Endothelial cell of umbilical vein (primary cell): ENCODE results near the gene KIF6. TPM values are rescaled to one million over a fixed set of nuclear protein-coding genes. Genes with fewer than 3 reads are reported as not detected.

ENCODE experiments used
- BruUV-seq: library from RNA; stranded (reverse); fragments of 400-500 nt; replicated peaks from 2 replicates; lab custom pipeline; 2021; lab: Mats Ljungman, UMichigan
- CTCF ChIA-PET: fragments of 300-600, 350-600 bp; sonication (Branson Sonifier 250); formaldehyde crosslinking; loops from one replicate; lab custom pipeline; 2021; ENCODE audit warnings: antibody characterized with exemption, inconsistent platforms; lab: Charles Lee
- POLR2A ChIA-PET: fragments of 300-600, 350-600 bp; sonication (Branson Sonifier 250); formaldehyde crosslinking; loops from one replicate; lab custom pipeline; 2021; ENCODE audit warnings: antibody characterized with exemption, inconsistent platforms; lab: Charles Lee
- DNase-seq: peaks from one replicate; pipeline ENCODE4 v3.0.0-alpha.2; 2011; ENCODE audit warnings: low read depth, low spot score
- FAIRE-seq: peaks from 2 replicates; lab custom pipeline; 2011; peaks lifted over from hg19 to GRCh38; lab: Jason Lieb, UNC
- H2AFZ ChIP-seq: 2 replicates; pipeline ENCODE4 v1.6.0; 2012; ENCODE audit warnings: low read depth, low read length, control low read depth, inconsistent platforms
- H3K27ac ChIP-seq: 2 replicates; pipeline ENCODE4 v1.5.1; 2011; ENCODE audit warnings: low read depth, mild to moderate bottlenecking, control low read depth, low read length, moderate library complexity; ENCODE audit not compliant: insufficient read depth
- H3K27me3 ChIP-seq, 2 experiments: 2 replicates each; pipeline versions ENCODE4 v1.6.0 to v1.6.1; 2011; ENCODE audit warnings: low read length in 2 of 2, mixed read lengths in 1 of 2; ENCODE audit not compliant: control insufficient read depth in 2 of 2, insufficient read depth in 2 of 2
- H3K36me3 ChIP-seq, 2 experiments: 2 replicates in 1 of 2; 3 replicates in 1 of 2; pipeline ENCODE4 v1.5.1; 2011; ENCODE audit warnings: low read length in 2 of 2, mild to moderate bottlenecking in 1 of 2, moderate library complexity in 1 of 2; ENCODE audit not compliant: control insufficient read depth in 2 of 2, insufficient read depth in 2 of 2; ENCODE audit errors: extremely low read depth in 1 of 2
- H3K4me1 ChIP-seq: 3 replicates; pipeline ENCODE4 v1.5.1; 2011; ENCODE audit warnings: mild to moderate bottlenecking, low read length; ENCODE audit not compliant: control insufficient read depth, insufficient read depth; ENCODE audit errors: extremely low read depth
- H3K4me2 ChIP-seq: 2 replicates; pipeline ENCODE4 v1.6.1; 2011; ENCODE audit warnings: low read length, control low read depth, mixed read lengths; ENCODE audit not compliant: insufficient read depth
- H3K4me3 ChIP-seq, 3 experiments: fragments of 200-600 bp in 1 of 3; sonication (generic), shearing (Covaris generic) in 1 of 3; replicated peaks in 1 of 3; 2 replicates each; pipeline ENCODE4 v1.5.1; 2011 to 2016; ENCODE audit warnings: control low read depth in 3 of 3, low read length in 3 of 3, mild to moderate bottlenecking in 2 of 3, inconsistent platforms in 1 of 3, low read depth in 1 of 3, moderate library complexity in 1 of 3; ENCODE audit not compliant: insufficient read depth in 1 of 3
- H3K79me2 ChIP-seq: 2 replicates; pipeline ENCODE4 v1.6.0; 2012; ENCODE audit warnings: low read length, inconsistent platforms; ENCODE audit not compliant: control insufficient read depth, insufficient read depth
- H3K9ac ChIP-seq: replicated peaks from 2 replicates; pipeline ENCODE3; 2011; ENCODE audit warnings: low read length, control low read depth; ENCODE audit not compliant: insufficient read depth; ENCODE audit errors: extremely low read depth
- H3K9me1 ChIP-seq: replicated peaks from 3 replicates; pipeline ENCODE4 v1.6.0; 2011; ENCODE audit warnings: mild to moderate bottlenecking, low read length; ENCODE audit not compliant: control insufficient read depth, insufficient read depth; ENCODE audit errors: extremely low read depth
- H3K9me3 ChIP-seq: replicated peaks from 2 replicates; pipeline ENCODE4 v1.5.1; 2012; ENCODE audit warnings: low read length, inconsistent platforms; ENCODE audit not compliant: control insufficient read depth, insufficient read depth
- H4K20me1 ChIP-seq: replicated peaks from 2 replicates; pipeline ENCODE3; 2011; ENCODE audit warnings: mild to moderate bottlenecking, low read length; ENCODE audit not compliant: control insufficient read depth, insufficient read depth; ENCODE audit errors: extremely low read depth
- EZH2 ChIP-seq: IDR thresholded peaks from 2 replicates; pipeline ENCODE4 v1.6.1; 2012; ENCODE audit warnings: borderline replicate concordance, low read depth, mild to moderate bottlenecking, moderate library complexity, low read length, inconsistent platforms; ENCODE audit not compliant: severe bottlenecking
- FOS ChIP-seq: IDR thresholded peaks from 2 replicates; pipeline ENCODE4 v1.6.1; 2011; ENCODE audit warnings: mild to moderate bottlenecking, low read length, moderate library complexity, borderline replicate concordance; ENCODE audit not compliant: insufficient read depth
- GATA2 ChIP-seq: IDR thresholded peaks from 2 replicates; pipeline ENCODE4 v1.7.0; 2011; ENCODE audit warnings: low read depth, mild to moderate bottlenecking, moderate library complexity, mixed read lengths, low read length; ENCODE audit not compliant: insufficient read length, insufficient read depth
- JUN ChIP-seq: IDR thresholded peaks from 2 replicates; pipeline ENCODE4 v1.6.1; 2011; ENCODE audit warnings: borderline replicate concordance, low read depth; ENCODE audit not compliant: insufficient read length, insufficient read depth
- MYC ChIP-seq: IDR thresholded peaks from one replicate; pipeline ENCODE4 v1.6.1; 2011; ENCODE audit warnings: mild to moderate bottlenecking, low read depth, low read length
- POLR2A ChIP-seq: IDR thresholded peaks from 2 replicates; pipeline ENCODE4 v1.6.1; 2012; ENCODE audit warnings: low read depth, mild to moderate bottlenecking, control low read depth, low read length
- POLR2AphosphoS5 ChIP-seq: IDR thresholded peaks from 2 replicates; pipeline ENCODE4 v1.6.1; 2012; ENCODE audit warnings: low read depth, mild to moderate bottlenecking, control low read depth, low read length, moderate library complexity; ENCODE audit not compliant: insufficient read depth
- dilution Hi-C: fragments of 300-500 bp; cut with MboI; formaldehyde crosslinking; loops from one replicate; pipeline ENCODE4 v1.15.0; 2019; ENCODE audit warnings: low sequenced_read_pairs; ENCODE audit not compliant: extremely low pct_ligation_motif_present
- intact Hi-C: fragments of 100-400 bp; cut with micrococcal nuclease; formaldehyde crosslinking; loops from one replicate; pipeline ENCODE4 v1.10.0; 2022
- polyA plus RNA-seq, 4 experiments: library from polyadenylated mRNA; depleted of rRNA in 3 of 4; stranded (reverse) in 3 of 4; unstranded in 1 of 4; fragments of >200 nt; gene quantifications; 2 replicates each; pipeline versions ENCODE4 v1.2.1 to v1.2.3, GENCODE V29; 2011 to 2012; ENCODE audit warnings: missing spikeins in 1 of 4
- total RNA-seq: library from RNA; stranded (reverse); gene quantifications from 2 replicates; pipeline ENCODE4 v1.2.3, GENCODE V29; 2021
- TF ChIP-seq, protein P1 (sequence below), 2 donors: IDR thresholded peaks; 1 replicate in 1 of 2; 2 replicates in 1 of 2; pipeline ENCODE4 v1.5.1; 2011; ENCODE audit warnings: low read length in 2 of 2, mild to moderate bottlenecking in 2 of 2, moderate library complexity in 2 of 2, control low read depth in 1 of 2, inconsistent platforms in 1 of 2, low read depth in 1 of 2; ENCODE audit not compliant: insufficient read depth in 1 of 2; ENCODE audit errors: extremely low read depth in 1 of 2
- TF ChIP-seq, protein P2 (sequence below): IDR thresholded peaks from 2 replicates; pipeline ENCODE4 v1.6.1; 2011; ENCODE audit not compliant: insufficient read depth, insufficient read length

Gene KIF6
- total and polyA plus RNA-seq, 2 donors (not counting 3 experiments of a cell fraction or from before 2014, with no cell fraction given), result not detected

DNA sequence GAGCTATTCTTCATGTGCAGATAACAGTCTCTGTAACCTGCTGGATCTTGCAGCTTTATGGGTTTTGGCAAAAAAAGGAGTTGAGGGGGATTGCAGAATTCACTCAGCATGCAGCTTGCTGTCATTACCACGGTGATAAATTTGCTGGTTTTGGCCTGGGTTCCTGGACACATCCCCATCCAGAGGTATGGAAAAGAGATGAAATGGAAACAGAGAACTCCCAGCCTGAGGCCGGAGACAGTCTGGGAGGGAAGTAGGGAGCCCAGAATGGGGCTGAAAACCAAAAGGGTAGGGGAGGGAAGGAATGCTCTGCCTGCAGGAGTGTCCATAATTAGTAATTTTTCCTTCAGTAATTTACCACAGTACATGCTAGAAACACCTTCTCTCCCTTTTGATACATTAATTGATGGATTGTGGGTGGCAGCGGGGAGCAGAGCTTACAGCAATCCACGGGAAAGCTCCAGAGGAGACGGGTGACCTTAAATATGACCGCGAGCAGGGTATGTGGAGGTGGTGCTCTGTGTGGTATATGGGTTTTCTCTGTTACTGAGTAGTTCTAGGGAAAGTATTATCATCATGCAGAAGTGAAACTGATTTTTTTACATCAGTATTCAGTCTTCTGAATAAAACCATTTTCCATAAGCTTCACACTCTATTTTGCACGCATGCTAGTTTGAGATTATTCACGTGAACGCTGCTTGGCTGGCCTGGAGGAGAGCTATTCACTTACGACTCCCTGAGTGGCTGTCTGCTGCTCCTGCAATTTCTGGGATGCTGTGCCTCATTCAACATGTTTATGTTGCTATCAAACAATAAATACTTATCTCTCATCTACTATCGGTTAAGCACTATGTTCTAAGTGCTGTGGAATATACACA, 336.4 kb downstream of the KIF6 start:
- POLR2A ChIA-PET, result no interaction called here
- intact Hi-C loops, result no loop called here
- no peak overlapping the region for H3K27ac ChIP-seq
- DNase-seq (no peak), FAIRE-seq (no peak)
- H3K4me2 ChIP-seq, result no peak overlapping the region
- no peaks in the 10 kb centered on the region for H3K9me1 ChIP-seq
- no peak overlapping the region for H2AFZ ChIP-seq
- dilution Hi-C loops, result no loop called here
- H3K9ac ChIP-seq, result no peak overlapping the region
- H3K9me3 ChIP-seq, result no peaks in the 10 kb centered on the region
- BruUV-seq, result no TSS peak
- H3K79me2 ChIP-seq, result no peaks in the 10 kb centered on the region
- no peaks in the 10 kb centered on the region for H3K27me3 ChIP-seq
- CTCF ChIA-PET, result no interaction called here
- no peaks in the 10 kb centered on the region for H4K20me1 ChIP-seq
- H3K36me3 ChIP-seq, result no peaks in the 10 kb centered on the region
- no peaks in the 10 kb centered on the region for H3K4me1 ChIP-seq
- no peak for TF ChIP-seq EZH2
- no peak for TF ChIP-seq JUN
- TF ChIP-seq POLR2AphosphoS5, result no peak
- TF ChIP-seq FOS, result no peak
- no peak for TF ChIP-seq GATA2
- no peak for TF ChIP-seq POLR2A
- TF ChIP-seq, protein P1, sequence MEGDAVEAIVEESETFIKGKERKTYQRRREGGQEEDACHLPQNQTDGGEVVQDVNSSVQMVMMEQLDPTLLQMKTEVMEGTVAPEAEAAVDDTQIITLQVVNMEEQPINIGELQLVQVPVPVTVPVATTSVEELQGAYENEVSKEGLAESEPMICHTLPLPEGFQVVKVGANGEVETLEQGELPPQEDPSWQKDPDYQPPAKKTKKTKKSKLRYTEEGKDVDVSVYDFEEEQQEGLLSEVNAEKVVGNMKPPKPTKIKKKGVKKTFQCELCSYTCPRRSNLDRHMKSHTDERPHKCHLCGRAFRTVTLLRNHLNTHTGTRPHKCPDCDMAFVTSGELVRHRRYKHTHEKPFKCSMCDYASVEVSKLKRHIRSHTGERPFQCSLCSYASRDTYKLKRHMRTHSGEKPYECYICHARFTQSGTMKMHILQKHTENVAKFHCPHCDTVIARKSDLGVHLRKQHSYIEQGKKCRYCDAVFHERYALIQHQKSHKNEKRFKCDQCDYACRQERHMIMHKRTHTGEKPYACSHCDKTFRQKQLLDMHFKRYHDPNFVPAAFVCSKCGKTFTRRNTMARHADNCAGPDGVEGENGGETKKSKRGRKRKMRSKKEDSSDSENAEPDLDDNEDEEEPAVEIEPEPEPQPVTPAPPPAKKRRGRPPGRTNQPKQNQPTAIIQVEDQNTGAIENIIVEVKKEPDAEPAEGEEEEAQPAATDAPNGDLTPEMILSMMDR (IDR thresholded peaks at IDR 0.05; ENCODE audit: extremely low read depth in 1 of 2, insufficient read depth in 1 of 2, low read depth in 1 of 2, low read length in 2 of 2), result no peak
- TF ChIP-seq MYC, result no peak
- TF ChIP-seq, protein P2, sequence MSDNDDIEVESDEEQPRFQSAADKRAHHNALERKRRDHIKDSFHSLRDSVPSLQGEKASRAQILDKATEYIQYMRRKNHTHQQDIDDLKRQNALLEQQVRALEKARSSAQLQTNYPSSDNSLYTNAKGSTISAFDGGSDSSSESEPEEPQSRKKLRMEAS, result no peak
- H3K4me3 ChIP-seq, result no peak overlapping the region
